ENCODE data around the gene DMD.

DMD gene

DNA sequence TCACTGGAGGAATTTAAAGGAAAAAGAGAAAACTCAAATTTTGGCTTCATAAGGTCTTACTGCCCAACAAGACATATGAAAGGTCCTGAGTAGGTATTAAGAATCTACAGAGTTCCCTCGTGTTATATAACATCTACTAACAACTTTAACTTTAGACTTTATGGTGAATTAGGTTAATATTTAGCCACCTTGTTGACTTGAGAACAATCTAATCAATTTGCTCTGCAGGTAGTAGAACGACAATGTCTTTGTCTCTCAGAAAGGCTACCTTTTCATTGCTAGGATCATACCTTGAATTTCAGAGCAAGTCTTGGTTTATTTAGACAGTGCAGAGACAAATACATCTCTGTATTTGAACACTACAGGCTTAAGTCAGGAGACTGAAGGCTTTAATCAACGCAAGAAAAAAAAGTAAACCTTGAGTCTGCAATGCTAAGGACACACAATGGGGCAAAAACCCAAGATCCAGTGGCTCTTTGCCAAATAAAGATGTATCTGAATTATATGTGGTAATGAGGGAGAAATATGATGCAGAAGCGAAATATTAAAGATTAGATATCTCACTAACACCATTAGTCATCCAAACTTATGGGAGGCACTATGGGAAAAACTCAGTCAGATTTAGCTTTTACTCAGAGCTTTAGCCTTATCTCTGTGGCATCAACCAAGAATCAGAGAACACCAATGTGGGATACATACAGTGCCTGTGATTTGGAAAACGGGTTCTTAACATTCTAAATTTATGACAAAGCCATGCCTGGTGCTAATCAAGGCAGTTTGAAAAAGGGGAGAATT is 2045.9 kb downstream of the DMD start:
- in situ Hi-C loops (cut with HindIII; ENCODE audit: low sequenced_read_pairs): no loop called here

DNA sequence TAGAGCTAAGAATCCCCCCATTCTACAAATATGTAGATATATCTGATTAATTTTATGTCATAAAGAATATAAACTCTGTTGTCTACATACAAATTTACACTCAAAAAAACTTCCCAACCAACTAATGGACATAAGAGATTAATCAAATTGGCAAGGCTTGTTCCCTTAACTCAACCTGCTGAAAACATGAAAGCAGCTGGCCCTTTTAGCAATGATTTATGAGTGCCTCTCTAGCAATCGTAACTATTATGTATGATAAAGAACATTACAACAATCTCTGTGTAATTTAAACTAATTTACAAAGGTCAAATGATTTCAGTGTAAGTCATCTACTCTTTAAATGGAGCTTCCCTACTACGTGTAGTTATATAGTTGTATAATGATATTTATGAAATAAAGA is 2056.4 kb downstream of the DMD start:
- in situ Hi-C loops (cut with HindIII; ENCODE audit: low sequenced_read_pairs): no loop called here

DNA sequence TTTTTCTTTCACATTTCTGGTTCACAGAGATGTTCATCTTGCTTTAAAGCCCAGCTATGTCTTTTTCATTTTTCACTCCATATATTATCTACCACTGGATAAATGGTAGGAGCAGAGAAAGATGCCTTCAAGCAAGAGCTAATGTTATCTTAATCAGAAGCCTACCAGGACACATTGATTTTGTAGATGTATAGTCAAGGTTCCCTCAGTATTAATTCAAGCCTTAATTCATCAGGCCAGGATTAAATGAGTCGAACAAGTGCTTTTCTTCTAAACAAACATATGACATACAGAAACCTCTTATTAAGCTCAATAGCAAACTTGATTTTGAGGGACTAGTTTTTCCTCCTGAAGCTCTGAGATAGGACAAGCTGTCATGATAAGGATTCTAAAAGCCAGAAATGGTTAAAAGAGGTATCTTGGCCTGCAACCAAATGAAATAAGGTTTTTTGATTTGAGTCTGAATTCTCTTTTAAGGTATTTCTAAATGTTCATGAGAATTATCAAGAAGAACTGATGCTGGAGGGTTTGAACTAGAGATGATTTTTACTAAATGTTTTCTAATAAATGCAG is 2057.8 kb downstream of the DMD start:
- in situ Hi-C loops (cut with HindIII; ENCODE audit: low sequenced_read_pairs): no loop called here

DNA sequence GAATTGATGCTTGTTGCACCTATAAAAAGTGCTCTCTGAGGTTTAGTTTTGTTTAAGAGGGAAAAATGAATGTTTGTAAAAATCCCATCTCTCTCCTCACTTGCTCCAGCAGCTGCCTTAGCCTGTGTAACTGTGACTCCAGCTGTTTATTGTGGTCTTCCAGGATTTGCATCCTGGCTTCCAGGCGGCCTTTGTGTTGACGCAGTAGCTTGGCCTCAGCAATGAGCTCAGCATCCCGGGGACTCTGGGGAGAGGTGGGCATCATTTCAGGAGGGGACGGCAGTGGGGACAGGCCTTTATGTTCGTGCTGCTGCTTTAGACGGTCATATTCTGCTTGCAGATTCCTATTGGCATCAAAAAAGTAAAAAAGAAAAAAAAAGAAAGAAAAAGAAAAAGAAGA is 2064.2 kb downstream of the DMD start:
- in situ Hi-C loops (cut with HindIII; ENCODE audit: low sequenced_read_pairs): no loop called here

DNA sequence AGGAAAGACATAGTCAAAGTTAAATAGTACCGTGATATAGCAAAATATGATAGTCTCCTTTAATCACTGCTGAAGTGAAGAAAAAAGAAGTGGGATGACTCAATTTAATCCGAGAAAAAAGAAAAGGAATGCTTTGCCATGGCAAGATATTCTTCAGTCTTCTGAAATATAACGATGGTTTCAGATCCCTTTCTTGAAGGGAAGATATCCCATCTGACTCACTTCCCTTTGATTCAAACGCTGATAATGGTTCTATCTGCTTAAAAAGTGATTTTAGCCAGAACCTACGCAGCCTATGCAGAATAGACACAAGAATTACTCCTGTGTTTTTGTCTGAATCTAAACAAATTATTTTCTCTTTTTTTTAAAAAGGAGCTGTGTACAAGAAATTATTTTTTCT is 2071.4 kb downstream of the DMD start:
- in situ Hi-C loops (cut with HindIII; ENCODE audit: low sequenced_read_pairs): no loop called here

DNA sequence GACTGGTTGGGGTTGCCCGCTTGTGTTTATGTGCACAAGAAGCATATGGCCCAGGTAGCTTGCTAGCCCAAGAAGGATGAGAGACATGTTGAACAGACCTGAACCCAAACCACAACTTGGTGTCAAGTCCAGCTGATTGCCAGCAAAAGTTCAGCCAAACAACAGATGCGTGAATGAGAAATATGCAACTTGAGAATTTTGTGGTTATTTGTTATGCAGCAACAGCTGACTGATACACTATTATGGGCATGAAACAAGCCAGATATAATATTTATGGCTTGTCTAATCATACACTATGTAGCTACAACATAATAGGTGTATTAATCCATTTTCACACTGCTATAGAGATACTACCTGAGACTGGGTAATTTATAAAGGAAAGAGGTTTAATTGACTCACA is 2073.2 kb downstream of the DMD start:
- in situ Hi-C loops (cut with HindIII; ENCODE audit: low sequenced_read_pairs): no loop called here

DNA sequence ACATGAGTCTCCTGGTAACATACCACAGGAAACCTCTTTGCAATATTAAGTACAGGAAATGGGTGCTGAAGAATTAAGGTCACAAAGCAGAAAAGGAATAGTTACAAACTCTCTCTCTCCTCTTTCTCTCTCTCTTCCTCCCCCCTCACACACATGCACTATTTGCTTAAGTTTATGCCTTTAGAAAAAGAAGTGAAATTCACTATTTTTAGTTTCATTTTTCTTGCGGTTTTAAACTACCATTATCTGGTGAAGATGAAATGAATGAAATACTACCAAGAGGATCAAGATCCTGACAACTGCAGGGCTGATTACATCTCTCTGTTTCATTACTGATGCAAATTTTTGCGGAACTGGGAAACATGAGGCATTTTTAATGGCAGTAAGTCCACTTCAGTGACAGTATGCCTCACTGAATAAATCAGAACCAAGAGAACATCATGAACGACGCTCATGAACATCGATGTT is 2075.2 kb downstream of the DMD start:
- in situ Hi-C loops (cut with HindIII; ENCODE audit: low sequenced_read_pairs): no loop called here

DNA sequence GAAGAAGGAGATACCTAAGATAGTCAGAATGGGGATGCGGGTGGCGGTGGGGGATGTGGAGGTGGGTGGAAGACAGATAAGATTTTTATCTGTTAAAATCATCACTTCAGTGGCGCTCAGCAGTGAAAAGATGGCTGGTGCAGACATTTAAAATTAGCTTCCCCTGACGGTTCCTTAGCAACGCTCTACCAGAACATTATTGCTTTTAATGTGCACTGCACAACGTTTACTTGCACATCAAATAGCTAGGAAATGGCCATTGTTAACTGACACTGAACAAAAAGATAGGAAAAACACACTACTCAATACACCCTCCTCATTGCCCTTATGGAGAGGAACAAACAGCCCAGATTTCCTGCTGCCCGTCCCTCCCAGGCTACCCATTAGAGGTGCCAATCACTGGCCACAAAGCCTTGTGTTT is 2078.5 kb downstream of the DMD start:
- in situ Hi-C loops (cut with HindIII; ENCODE audit: low sequenced_read_pairs): no loop called here

DNA sequence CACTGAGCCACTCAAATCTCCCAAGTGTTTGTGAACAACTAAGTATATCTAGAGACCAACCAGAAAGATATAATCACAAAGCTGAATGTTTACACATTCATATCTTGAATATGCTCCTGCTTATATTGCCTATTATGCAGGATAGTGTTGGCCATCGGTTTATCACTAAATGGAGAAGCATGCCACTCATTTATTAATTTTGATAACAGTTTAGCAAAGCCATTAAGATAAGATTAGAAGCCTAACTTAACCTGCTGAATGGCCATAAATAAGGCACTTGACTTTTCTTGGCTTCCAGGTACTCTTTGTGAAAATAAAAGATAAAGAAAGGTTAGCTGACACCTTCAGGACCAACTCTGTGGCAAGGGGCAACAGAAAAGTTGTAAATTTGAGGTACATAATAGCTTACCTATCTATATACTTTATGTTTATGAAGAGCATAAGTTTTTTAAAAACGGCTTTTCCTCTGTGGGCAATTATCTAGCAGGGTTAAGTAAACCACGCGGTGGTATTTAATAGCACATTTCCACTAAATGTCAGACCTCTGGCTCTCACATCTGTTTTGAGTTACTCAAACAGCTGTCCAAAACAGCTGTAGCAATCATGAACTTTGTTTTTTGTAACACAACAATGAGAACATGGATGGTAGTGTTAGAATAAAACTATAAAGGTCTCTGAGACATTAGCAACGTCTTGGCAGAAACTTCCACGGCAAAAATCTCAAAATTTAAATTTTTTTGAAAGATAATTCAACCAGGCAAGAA is 2080.7 kb downstream of the DMD start:
- in situ Hi-C loops (cut with HindIII; ENCODE audit: low sequenced_read_pairs): no loop called here

DNA sequence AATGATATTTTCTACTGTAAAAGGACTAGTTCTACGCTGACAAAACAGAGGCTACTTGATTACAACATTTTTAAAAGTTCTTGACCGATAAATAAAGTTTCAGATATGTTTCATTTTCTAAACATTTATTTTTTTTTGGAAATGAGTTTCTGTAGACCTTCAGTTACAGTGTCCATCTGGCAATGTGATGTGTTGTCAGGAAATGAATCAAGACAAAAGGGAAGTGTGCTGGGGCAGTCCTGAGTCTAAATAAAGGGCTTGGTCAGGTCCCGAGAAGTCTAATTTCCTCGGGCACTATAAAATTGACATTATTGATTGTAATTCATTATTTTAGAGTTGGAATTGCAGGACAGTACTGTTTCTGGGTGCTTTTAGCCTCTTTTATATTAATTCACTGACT is 2082.5 kb downstream of the DMD start:
- in situ Hi-C loops (cut with HindIII; ENCODE audit: low sequenced_read_pairs): no loop called here

DNA sequence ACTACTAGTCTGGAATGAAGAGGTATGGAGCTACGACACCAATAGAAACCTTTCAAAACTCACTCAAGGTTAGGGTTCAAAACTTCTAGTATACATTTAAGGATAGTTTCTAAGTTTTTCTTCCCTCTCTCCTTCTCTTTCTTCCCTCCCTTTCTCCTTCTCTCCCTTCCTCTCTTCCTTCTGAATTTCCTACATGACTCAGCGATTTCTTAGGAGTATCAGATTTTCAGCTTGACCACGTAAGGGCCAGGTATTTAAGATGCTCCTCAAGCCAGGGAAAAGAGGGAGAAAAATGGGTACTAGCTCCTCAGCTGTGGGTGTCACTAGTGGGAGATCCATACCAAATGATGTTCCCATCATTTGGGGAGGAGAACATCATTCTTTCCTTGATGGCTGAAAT is 2083.6 kb downstream of the DMD start:
- in situ Hi-C loops (cut with HindIII; ENCODE audit: low sequenced_read_pairs): no loop called here

DNA sequence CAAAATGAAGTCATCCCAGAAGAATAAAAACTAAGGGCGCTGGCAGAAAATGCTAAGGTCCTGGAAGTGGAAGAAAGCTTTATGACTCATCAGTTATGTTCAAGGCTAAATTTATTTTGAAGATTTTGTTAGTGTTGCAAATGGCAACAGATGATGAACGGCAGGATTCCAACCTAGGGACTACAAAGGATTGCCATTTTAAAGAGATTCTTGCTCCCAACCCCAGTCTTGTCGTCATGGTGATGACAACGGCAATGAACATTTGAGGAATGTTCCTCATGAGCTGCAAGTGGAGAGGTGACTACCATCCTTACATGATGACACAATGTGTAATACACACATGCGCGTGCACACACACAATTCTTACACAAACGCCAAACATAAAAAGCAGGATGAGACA is 2085.1 kb downstream of the DMD start:
- in situ Hi-C loops (cut with HindIII; ENCODE audit: low sequenced_read_pairs): no loop called here

DNA sequence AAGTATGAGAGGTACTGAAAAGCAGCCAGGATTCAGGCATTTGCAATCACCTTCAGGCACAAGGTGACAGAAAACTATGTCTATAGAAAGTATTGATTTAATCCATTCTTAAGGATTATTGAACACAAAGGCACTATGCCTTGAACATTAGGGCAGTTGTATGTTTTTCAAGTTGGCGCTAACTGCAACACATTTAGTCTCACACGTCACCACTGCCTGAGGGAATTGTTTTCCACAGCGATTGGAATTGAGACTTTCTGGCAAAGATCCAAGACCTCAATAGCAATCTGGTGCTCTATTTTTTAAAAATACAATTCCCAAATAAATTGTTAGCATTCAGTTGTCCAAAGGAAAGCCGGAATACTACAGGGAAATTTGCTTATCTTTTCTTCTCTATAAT is 2086.8 kb downstream of the DMD start:
- in situ Hi-C loops (cut with HindIII; ENCODE audit: low sequenced_read_pairs): no loop called here

DNA sequence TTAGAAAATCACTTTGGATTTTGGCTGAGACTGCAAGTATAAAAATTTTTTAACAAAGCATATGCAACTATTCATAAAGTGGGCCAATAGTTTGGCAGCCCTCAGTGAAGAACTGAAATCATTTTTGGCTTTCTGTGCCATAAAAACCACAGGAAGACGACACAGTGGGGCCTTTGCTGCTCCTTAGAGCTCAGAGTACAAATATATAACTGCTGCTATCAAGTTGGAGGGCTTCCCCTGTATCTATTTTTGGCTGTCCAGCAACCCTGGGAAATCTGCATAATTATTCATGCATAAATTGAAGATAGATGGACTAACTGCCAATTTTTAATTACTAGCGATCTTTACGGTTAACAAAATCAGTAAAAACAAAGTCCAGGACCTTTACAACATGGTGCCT is 2088.0 kb downstream of the DMD start:
- in situ Hi-C loops (cut with HindIII; ENCODE audit: low sequenced_read_pairs): no loop called here

DNA sequence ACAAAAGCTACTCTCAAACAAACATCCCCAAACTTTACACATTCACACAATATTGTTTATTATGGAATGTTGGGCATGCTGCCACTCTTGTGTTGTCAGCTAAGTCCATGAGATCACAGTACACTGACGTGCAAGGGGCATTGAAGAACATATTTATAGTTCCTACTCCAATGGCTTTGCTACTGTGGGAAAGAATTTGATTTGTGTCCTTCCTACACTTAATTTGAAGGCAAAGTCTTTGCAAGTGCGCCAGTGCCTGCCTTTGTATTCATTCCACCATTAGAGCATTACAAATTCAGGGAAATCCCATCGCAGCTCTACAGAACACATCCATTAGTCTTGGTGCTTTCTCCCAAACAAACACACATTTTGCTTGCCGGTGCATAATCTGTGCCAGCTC is 2094.1 kb downstream of the DMD start:
- in situ Hi-C loops (cut with HindIII; ENCODE audit: low sequenced_read_pairs): no loop called here

DNA sequence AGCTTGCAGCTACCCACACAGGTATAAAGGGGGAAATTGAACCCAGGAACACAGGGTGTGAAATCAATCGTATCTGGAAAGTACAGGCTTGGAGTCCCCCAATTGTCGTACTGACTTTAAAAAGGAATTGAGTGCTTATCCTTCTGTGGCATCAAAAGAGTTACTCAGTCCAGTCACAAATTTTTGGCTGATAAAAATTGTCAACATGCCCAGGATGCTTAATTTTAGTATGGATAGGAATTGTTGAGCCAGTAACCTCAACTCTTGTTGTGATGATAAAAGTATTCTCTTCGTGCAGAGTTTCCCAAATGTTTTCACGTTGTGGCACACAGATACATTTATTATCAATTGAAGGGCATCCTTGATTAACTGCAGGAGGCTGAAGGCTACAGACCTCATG is 2096.0 kb downstream of the DMD start:
- in situ Hi-C loops (cut with HindIII; ENCODE audit: low sequenced_read_pairs): no loop called here

DNA sequence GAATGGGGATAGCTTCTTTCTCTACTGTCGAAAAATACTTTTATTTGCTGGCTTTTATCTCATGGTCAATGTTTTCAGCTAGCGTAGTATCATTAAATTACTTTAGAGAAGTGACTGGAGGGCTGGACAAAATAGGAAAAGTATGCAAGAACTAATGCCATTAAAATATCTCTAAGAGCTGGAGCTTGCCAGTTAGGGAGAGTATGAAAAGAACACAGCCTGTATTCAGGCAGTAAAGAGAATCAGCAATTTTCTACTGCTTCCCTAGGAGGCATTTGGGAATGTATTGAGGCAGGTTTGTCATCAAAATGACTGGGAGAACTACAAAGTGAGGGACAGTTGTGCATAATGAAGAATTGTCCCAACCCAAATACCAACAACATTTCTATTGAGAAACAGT is 2096.5 kb downstream of the DMD start:
- in situ Hi-C loops (cut with HindIII; ENCODE audit: low sequenced_read_pairs): no loop called here

DNA sequence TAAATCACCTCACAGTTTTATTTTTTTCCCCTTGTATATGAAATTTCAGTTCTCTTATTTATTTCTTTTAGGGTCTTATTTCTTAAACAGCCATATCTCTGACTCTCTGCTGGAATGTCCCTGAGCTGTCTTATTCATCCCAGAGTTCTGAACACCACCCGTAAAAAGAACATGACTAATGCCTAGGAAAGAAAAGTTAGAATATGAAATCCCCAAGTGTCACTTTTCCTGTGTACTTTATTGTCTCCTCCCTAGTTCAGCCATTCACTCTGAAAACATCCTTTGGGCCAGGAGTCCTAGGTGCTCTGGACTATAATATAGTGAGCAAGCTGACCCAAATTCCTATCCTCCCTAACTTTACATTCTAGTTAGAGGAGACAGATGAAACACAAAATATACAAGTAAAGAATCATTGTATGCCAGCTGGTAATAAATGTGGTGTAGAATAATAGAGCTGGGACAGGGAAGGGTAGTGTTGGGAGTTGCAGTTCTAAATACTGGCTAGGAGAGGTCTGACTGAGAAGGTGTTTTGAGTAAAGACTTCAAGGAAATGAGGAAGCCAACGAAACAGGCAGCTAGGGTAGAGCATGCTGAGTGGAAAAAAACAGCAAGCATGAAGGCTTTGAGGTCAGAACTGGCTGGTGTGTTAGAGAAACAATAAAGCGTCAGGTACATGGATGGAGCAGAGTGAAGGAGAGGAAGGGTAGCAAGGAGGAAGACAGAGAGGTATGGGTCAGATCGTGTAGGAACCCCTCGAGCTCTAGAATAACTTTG is 2098.9 kb downstream of the DMD start:
- in situ Hi-C loops (cut with HindIII; ENCODE audit: low sequenced_read_pairs): no loop called here

DNA sequence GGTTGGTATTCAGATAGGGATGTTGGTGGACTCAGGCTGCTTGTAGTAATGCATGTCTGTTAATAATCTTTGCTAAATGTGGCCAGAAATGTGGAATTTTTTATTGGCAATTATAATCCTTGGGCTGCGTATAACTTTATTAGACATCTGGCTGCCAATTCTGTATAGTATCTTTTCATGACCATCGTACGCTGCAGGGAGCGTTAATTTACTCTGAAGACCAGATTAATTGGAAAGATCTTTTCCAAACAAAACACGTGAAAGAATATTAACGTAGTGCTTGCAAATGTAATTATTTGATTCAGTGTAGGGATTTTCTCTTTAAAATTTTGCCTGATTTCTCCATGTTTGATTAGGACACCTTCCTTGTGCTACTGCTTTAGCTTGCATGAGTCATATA is 2100.7 kb downstream of the DMD start:
- in situ Hi-C loops (cut with HindIII; ENCODE audit: low sequenced_read_pairs): no loop called here

DNA sequence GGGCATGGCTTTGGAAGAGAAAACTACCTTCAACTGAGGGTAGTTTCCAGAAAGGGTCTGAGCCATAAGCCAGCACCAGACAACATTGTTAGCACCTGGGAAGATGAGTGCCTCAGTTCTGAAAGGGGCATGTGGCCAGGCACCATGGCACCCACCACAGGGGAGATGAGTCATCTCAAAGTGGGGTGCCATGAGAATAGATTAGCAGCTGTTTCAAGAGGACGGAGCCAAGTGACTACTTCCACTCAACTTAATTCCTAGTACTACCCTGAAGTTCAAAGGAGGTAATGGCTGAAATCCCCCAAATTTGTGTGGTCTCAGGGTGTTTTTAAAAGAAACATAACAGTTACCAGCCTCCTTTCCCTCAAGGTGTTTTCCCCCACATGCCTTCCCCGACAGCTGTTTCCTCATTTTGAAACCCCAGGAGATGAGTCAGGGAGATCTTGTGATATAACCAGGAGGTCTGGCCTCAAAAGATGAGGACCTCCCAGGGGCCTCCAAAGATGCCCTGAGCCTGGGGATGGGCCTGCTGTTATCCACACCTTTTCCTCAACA is 2111.7 kb downstream of the DMD start:
- in situ Hi-C loops (cut with HindIII; ENCODE audit: low sequenced_read_pairs): no loop called here

DNA sequence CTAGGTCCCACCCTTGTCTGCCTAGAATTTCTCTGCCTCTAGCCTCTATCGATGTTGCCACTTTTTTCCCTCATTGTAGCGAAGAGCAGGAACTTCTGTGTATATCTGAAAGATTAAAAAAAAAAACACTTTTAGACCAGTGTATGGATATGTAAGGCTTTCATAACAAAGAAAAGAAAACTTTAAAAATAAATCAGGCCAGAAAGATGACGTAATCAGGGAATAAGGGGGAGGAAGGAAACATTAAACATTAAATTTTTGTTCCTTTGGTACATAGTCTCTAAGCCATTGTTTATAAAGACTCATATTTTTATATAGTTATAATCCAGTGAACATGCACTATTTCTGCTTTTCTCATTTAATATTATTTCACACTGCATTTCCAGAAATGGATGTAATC is 2113.3 kb downstream of the DMD start:
- in situ Hi-C loops (cut with HindIII; ENCODE audit: low sequenced_read_pairs): no loop called here

All from DLD1 (cell line).